HL-60 (cell line): Measurements from ENCODE around the gene DXO.

Experiments
- DNase-seq, 2 experiments: peaks; one replicate each; pipeline ENCODE4 v3.0.0-alpha.2; 2010 to 2020; ENCODE audit warnings: low read depth in 1 of 2, low spot score in 1 of 2
- H3K27ac ChIP-seq: fragments of 250-450 bp; sonication (Bioruptor Pico); replicated peaks from 2 replicates; pipeline ENCODE4 v1.5.1; 2020; ENCODE audit warnings: mild to moderate bottlenecking, moderate library complexity
- H3K27me3 ChIP-seq: fragments of 250-450 bp; sonication (Bioruptor Pico); 2 replicates; pipeline ENCODE4 v1.5.1; 2021; ENCODE audit warnings: mild to moderate bottlenecking, moderate library complexity; ENCODE audit not compliant: insufficient read depth, poor library complexity, severe bottlenecking
- H3K4me3 ChIP-seq: replicated peaks from 2 replicates; pipeline ENCODE4 v1.5.1; 2011; ENCODE audit warnings: mild to moderate bottlenecking, control low read depth, low read length; ENCODE audit not compliant: insufficient read depth
- CTCF ChIP-seq: IDR thresholded peaks from one replicate; pipeline ENCODE4 v1.5.1; 2011; ENCODE audit warnings: low read length, control low read depth, inconsistent platforms; ENCODE audit not compliant: insufficient read depth
- GABPA ChIP-seq: IDR thresholded peaks from 2 replicates; pipeline ENCODE4 v1.6.1; 2012; ENCODE audit warnings: low read depth
- POLR2AphosphoS5 ChIP-seq: IDR thresholded peaks from 2 replicates; pipeline ENCODE4 v1.6.1; 2012; ENCODE audit warnings: low read depth
- REST ChIP-seq: IDR thresholded peaks from 2 replicates; pipeline ENCODE4 v1.6.1; 2012; ENCODE audit warnings: low read depth; ENCODE audit not compliant: insufficient replicate concordance
- SPI1 ChIP-seq: IDR thresholded peaks from 2 replicates; pipeline ENCODE4 v1.6.1; 2012; ENCODE audit warnings: low read depth, mild to moderate bottlenecking, borderline replicate concordance

The DXO gene

GRCh38 chr6:31968791-31969711 lies 2.9 kb downstream of the DXO start:
- no peak overlapping the region for H3K4me3 ChIP-seq
- no peak for TF ChIP-seq CTCF
- TF ChIP-seq GABPA: no peak
- TF ChIP-seq REST: no peak
- TF ChIP-seq POLR2AphosphoS5: no peak
- TF ChIP-seq SPI1: no peak
- DNase-seq: no peak
- no peaks in the 10 kb centered on the region for H3K27me3 ChIP-seq
- H3K27ac ChIP-seq: no peak overlapping the region

GRCh38 chr6:31968326-31968725 lies 3.6 kb downstream of the DXO start:
- Histone ChIP-seq H3K27me3 (no peaks in the 10 kb centered on the region), H3K4me3 (no peak overlapping the region), H3K27ac (no peak overlapping the region)
- TF ChIP-seq CTCF (no peak), GABPA (no peak)
- DNase-seq: no peak

- Histone ChIP-seq H3K27me3 (no peaks in the 10 kb centered on the region), H3K4me3 (no peak overlapping the region), H3K27ac (no peak overlapping the region)
- TF ChIP-seq GABPA (no peak), REST (no peak), SPI1 (no peak)
- DNase-seq: no peak
These were observed 4.0 kb downstream of the DXO start for GRCh38 chr6:31967926-31968320.

GRCh38 chr6:31966997-31967925 lies 4.7 kb downstream of the DXO start:
- no peak for DNase-seq
- H3K4me3 ChIP-seq: no peak overlapping the region
- no peak overlapping the region for H3K27ac ChIP-seq
- TF ChIP-seq GABPA: no peak
- TF ChIP-seq REST: no peak
- no peak for TF ChIP-seq POLR2AphosphoS5
- TF ChIP-seq CTCF: no peak
- no peak for TF ChIP-seq SPI1
- no peaks in the 10 kb centered on the region for H3K27me3 ChIP-seq
